NOMO-1 treated with dmso at 0.1 percent for 144 hours (cell line): ENCODE results near the gene GNA12.
"Not testable (repeated sequence)": the region's sequence is repeated elsewhere in the genome, so short reads cannot be mapped to it uniquely, and the experiment has no call there.

Experiments
- DNase-seq: peaks from one replicate; lab custom pipeline; 2025; ENCODE audit not compliant: unreplicated experiment; lab: John Stamatoyannopoulos, UW

GNA12 gene

GRCh38 chr7:2732388-2732787 is 111.7 kb downstream of the GNA12 start:
- DNase-seq: no peak

- DNase-seq: no peak
Observed at GRCh38 chr7:2730846-2731770, 113.0 kb downstream of the GNA12 start.

- no peak for DNase-seq
Observed at GRCh38 chr7:2729893-2730716, 114.0 kb downstream of the GNA12 start.

GRCh38 chr7:2729031-2729892 is 114.8 kb downstream of the GNA12 start:
- DNase-seq: no peak

- DNase-seq: no peak
Observed at GRCh38 chr7:2728316-2729030, 115.6 kb downstream of the GNA12 start.

GRCh38 chr7:2727206-2727605 is 116.9 kb downstream of the GNA12 start:
- not testable (repeated sequence) for DNase-seq

GRCh38 chr7:2726316-2727018 is 117.6 kb downstream of the GNA12 start:
- no peak for DNase-seq

GRCh38 chr7:2725178-2726105 is 118.7 kb downstream of the GNA12 start:
- DNase-seq: no peak

GRCh38 chr7:2724453-2725177 is 119.5 kb downstream of the GNA12 start:
- no peak for DNase-seq

GRCh38 chr7:2724036-2724435 is 120.1 kb downstream of the GNA12 start:
- not testable (repeated sequence) for DNase-seq

GRCh38 chr7:2723138-2723850 is 120.8 kb downstream of the GNA12 start:
- no peak for DNase-seq

GRCh38 chr7:2722591-2722990 is 121.5 kb downstream of the GNA12 start:
- DNase-seq: no peak

- DNase-seq: no peak
Observed at GRCh38 chr7:2721842-2722241, 122.3 kb downstream of the GNA12 start.

- no peak for DNase-seq
Observed at GRCh38 chr7:2720024-2720423, 124.1 kb downstream of the GNA12 start.

- no peak for DNase-seq
Observed at GRCh38 chr7:2719007-2719406, 125.1 kb downstream of the GNA12 start.

- DNase-seq: no peak
Observed at GRCh38 chr7:2718296-2718965, 125.7 kb downstream of the GNA12 start.
